GM18951 (cell line): Measurements from ENCODE around the gene RASSF3.
"Not testable (repeated sequence)": the region's sequence is repeated elsewhere in the genome, so short reads cannot be mapped to it uniquely, and the experiment has no call there.

Source experiments
- POLR2A ChIP-seq: IDR thresholded peaks from 4 replicates; pipeline ENCODE4 v1.6.1; 2011; ENCODE audit warnings: mild to moderate bottlenecking; ENCODE audit not compliant: insufficient read length, insufficient read depth; ENCODE audit errors: extremely low read depth
- in situ Hi-C: fragments of 300-500 bp; cut with MboI; formaldehyde crosslinking; loops from one replicate; pipeline ENCODE4 v1.12.0; 2022; ENCODE audit warnings: low sequenced_read_pairs, mixed read lengths, inconsistent platforms; ENCODE audit not compliant: unreplicated experiment

Gene RASSF3

GRCh38 chr12:64582114-64582513 lies 28.2 kb upstream of the RASSF3 start:
- TF ChIP-seq POLR2A, result no peak

GRCh38 chr12:64582862-64583261 lies 27.4 kb upstream of the RASSF3 start:
- no peak for TF ChIP-seq POLR2A
- in situ Hi-C loops, result no loop called here

More at GRCh38 chr12:64582114-64582513, 28.2 kb upstream of the RASSF3 start:
- in situ Hi-C loops, result no loop called here

GRCh38 chr12:64583395-64583770 lies 26.9 kb upstream of the RASSF3 start:
- in situ Hi-C loops, result not testable (repeated sequence)

GRCh38 chr12:64583771-64584421 lies 26.4 kb upstream of the RASSF3 start:
- in situ Hi-C loops, result no loop called here
- no peak for TF ChIP-seq POLR2A

- TF ChIP-seq POLR2A, result no peak
- in situ Hi-C loops, result no loop called here
Measured at GRCh38 chr12:64585104-64585503, 25.2 kb upstream of the RASSF3 start.

- in situ Hi-C loops, result no loop called here
- no peak for TF ChIP-seq POLR2A
Measured at GRCh38 chr12:64587447-64587846, 22.8 kb upstream of the RASSF3 start.

- in situ Hi-C loops, result no loop called here
- TF ChIP-seq POLR2A, result no peak
Measured at GRCh38 chr12:64590183-64590582, 20.1 kb upstream of the RASSF3 start.

GRCh38 chr12:64595863-64596793 lies 14.2 kb upstream of the RASSF3 start:
- in situ Hi-C loops, result no loop called here
- TF ChIP-seq POLR2A, result no peak

GRCh38 chr12:64598831-64599230 lies 11.5 kb upstream of the RASSF3 start:
- in situ Hi-C loops, result no loop called here

GRCh38 chr12:64600164-64600561 lies 10.1 kb upstream of the RASSF3 start:
- in situ Hi-C loops, result no loop called here
- TF ChIP-seq POLR2A, result no peak

More at GRCh38 chr12:64598831-64599230, 11.5 kb upstream of the RASSF3 start:
- TF ChIP-seq POLR2A, result no peak

GRCh38 chr12:64603183-64603841 lies 7.0 kb upstream of the RASSF3 start:
- no peak for TF ChIP-seq POLR2A
- in situ Hi-C loops, result no loop called here

- peak; percentile 44 for TF ChIP-seq POLR2A
- in situ Hi-C loops, result no loop called here
Measured at GRCh38 chr12:64608901-64609535, 1.3 kb upstream of the RASSF3 start.

GRCh38 chr12:64609536-64610078 lies 688 bp upstream of the RASSF3 start:
- no peak for TF ChIP-seq POLR2A
- in situ Hi-C loops, result no loop called here

GRCh38 chr12:64610660-64611340 lies 505 bp downstream of the RASSF3 start:
- in situ Hi-C loops, result no loop called here
- peak; percentile 56 for TF ChIP-seq POLR2A
